Measurements from ENCODE around the gene OR14I1.

DNA sequence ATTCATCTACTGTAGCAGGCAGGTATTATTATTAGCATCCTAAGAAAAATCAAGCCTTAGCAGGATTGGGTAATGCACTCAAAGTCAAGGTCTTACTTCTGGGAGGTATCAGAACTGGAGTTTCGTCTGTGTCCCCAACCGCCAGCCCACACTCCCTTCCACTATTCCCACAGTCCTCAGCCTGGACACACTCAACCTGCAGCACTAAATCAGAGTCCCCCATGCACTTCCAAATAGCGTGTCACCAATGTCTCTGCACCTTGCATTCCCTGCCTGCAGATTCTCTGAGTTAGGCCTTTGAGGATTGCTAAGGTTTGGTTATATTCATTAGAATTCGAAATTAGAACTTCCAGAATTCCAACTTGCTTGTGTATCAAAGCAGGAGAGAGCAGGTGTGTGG lies 49.1 kb upstream of the OR14I1 start:
- TF ChIP-seq, protein P1, sequence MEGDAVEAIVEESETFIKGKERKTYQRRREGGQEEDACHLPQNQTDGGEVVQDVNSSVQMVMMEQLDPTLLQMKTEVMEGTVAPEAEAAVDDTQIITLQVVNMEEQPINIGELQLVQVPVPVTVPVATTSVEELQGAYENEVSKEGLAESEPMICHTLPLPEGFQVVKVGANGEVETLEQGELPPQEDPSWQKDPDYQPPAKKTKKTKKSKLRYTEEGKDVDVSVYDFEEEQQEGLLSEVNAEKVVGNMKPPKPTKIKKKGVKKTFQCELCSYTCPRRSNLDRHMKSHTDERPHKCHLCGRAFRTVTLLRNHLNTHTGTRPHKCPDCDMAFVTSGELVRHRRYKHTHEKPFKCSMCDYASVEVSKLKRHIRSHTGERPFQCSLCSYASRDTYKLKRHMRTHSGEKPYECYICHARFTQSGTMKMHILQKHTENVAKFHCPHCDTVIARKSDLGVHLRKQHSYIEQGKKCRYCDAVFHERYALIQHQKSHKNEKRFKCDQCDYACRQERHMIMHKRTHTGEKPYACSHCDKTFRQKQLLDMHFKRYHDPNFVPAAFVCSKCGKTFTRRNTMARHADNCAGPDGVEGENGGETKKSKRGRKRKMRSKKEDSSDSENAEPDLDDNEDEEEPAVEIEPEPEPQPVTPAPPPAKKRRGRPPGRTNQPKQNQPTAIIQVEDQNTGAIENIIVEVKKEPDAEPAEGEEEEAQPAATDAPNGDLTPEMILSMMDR (IDR thresholded peaks at IDR 0.05), result no peak
- no peak for TF ChIP-seq POLR2A (IDR thresholded peaks at IDR 0.05)
- TF ChIP-seq EP300 (IDR thresholded peaks at IDR 0.05; ENCODE audit: low read depth), result no peak
- no peak for TF ChIP-seq POLR2AphosphoS5 (IDR thresholded peaks at IDR 0.05)
